HTR-8/SVneo (cell line): ENCODE measurements around the gene RAI14.
"Not testable (repeated sequence)": the region's sequence is repeated elsewhere in the genome, so short reads cannot be mapped to it uniquely, and the experiment has no call there.

Source experiments
- DNase-seq: peaks from one replicate; pipeline ENCODE4 v3.0.0; 2011; ENCODE audit warnings: low spot score, mixed read lengths; ENCODE audit not compliant: insufficient read length
- FAIRE-seq: peaks from 2 replicates; lab custom pipeline; 2011; peaks lifted over from hg19 to GRCh38; lab: Jason Lieb, UNC

RAI14 gene

GRCh38 chr5:34802834-34803563, 146.9 kb downstream of the RAI14 start:
- FAIRE-seq (no peak), DNase-seq (no peak)

GRCh38 chr5:34803974-34804732, 148.0 kb downstream of the RAI14 start:
- DNase-seq = no peak
- FAIRE-seq = no peak

GRCh38 chr5:34804913-34805312, 148.8 kb downstream of the RAI14 start:
- DNase-seq (no peak), FAIRE-seq (no peak)

- DNase-seq = no peak
- FAIRE-seq = no peak
Measured at GRCh38 chr5:34806532-34806931, 150.4 kb downstream of the RAI14 start.

- no peak for DNase-seq
- no peak for FAIRE-seq
Measured at GRCh38 chr5:34811706-34812105, 155.6 kb downstream of the RAI14 start.

GRCh38 chr5:34813509-34813908, 157.4 kb downstream of the RAI14 start:
- FAIRE-seq (no peak), DNase-seq (no peak)

- FAIRE-seq (no peak), DNase-seq (no peak)
Measured at GRCh38 chr5:34817558-34818351, 161.6 kb downstream of the RAI14 start.

- FAIRE-seq = no peak
- no peak for DNase-seq
Measured at GRCh38 chr5:34818717-34819116, 162.6 kb downstream of the RAI14 start.

GRCh38 chr5:34820593-34820992, 164.5 kb downstream of the RAI14 start:
- FAIRE-seq (no peak), DNase-seq (no peak)

- FAIRE-seq = no peak
- no peak for DNase-seq
Measured at GRCh38 chr5:34822956-34823715, 167.0 kb downstream of the RAI14 start.

GRCh38 chr5:34826347-34826746, 170.2 kb downstream of the RAI14 start:
- DNase-seq (no peak), FAIRE-seq (no peak)

- FAIRE-seq (no peak), DNase-seq (no peak)
Measured at GRCh38 chr5:34827588-34828506, 171.7 kb downstream of the RAI14 start.

GRCh38 chr5:34830827-34831226, 174.7 kb downstream of the RAI14 start:
- DNase-seq, FAIRE-seq: not testable (repeated sequence)

- no peak for FAIRE-seq
- DNase-seq = no peak
Measured at GRCh38 chr5:34831303-34831702, 175.2 kb downstream of the RAI14 start.

GRCh38 chr5:34832568-34832967, 176.4 kb downstream of the RAI14 start:
- no peak for FAIRE-seq
- DNase-seq = no peak

- DNase-seq (no peak), FAIRE-seq (peak; percentile 9)
Measured at GRCh38 chr5:34833090-34833489, 177.0 kb downstream of the RAI14 start.

GRCh38 chr5:34833976-34834793, 178.1 kb downstream of the RAI14 start:
- peak; percentile 75 for FAIRE-seq
- no peak for DNase-seq

- FAIRE-seq (peak; percentile 68), DNase-seq (no peak)
Measured at GRCh38 chr5:34834794-34835089, 178.6 kb downstream of the RAI14 start.
